GM19467 (cell line): ENCODE data around the gene ORM2.

Experiments used
- ATAC-seq: cut with Tn5 transposase; IDR thresholded peaks from one replicate; pipeline ENCODE4 v1.9.1; 2021; ENCODE audit warnings: mild to moderate bottlenecking, moderate library complexity; ENCODE audit not compliant: unreplicated experiment

The ORM2 gene

GRCh38 chr9:114348261-114348905 lies 18.7 kb downstream of the ORM2 start:
- no peak for ATAC-seq

- ATAC-seq, result peak; percentile 88
These were observed 19.3 kb downstream of the ORM2 start for GRCh38 chr9:114348906-114349482.

GRCh38 chr9:114349713-114350480 lies 20.2 kb downstream of the ORM2 start:
- no peak for ATAC-seq

GRCh38 chr9:114350636-114351401 lies 21.1 kb downstream of the ORM2 start:
- no peak for ATAC-seq

GRCh38 chr9:114351932-114352331 lies 22.3 kb downstream of the ORM2 start:
- ATAC-seq, result no peak

GRCh38 chr9:114355821-114356220 lies 26.2 kb downstream of the ORM2 start:
- no peak for ATAC-seq

- ATAC-seq, result no peak
These were observed 27.1 kb downstream of the ORM2 start for GRCh38 chr9:114356792-114357191.

- no peak for ATAC-seq
These were observed 27.7 kb downstream of the ORM2 start for GRCh38 chr9:114357360-114357759.

- ATAC-seq, result no peak
These were observed 28.3 kb downstream of the ORM2 start for GRCh38 chr9:114357911-114358328.

- ATAC-seq, result no peak
These were observed 30.1 kb downstream of the ORM2 start for GRCh38 chr9:114359801-114360200.

GRCh38 chr9:114361542-114361941 lies 31.9 kb downstream of the ORM2 start:
- ATAC-seq, result no peak

GRCh38 chr9:114362394-114362793 lies 32.7 kb downstream of the ORM2 start:
- no peak for ATAC-seq

GRCh38 chr9:114363424-114363823 lies 33.8 kb downstream of the ORM2 start:
- no peak for ATAC-seq

GRCh38 chr9:114364134-114365041 lies 34.7 kb downstream of the ORM2 start:
- no peak for ATAC-seq

- no peak for ATAC-seq
These were observed 35.5 kb downstream of the ORM2 start for GRCh38 chr9:114365194-114365593.

- ATAC-seq, result peak; percentile 45
These were observed 36.9 kb downstream of the ORM2 start for GRCh38 chr9:114366334-114367128.

GRCh38 chr9:114367366-114367765 lies 37.7 kb downstream of the ORM2 start:
- no peak for ATAC-seq

- no peak for ATAC-seq
These were observed 38.3 kb downstream of the ORM2 start for GRCh38 chr9:114367772-114368569.
